Neural progenitor cell (in vitro differentiated cells): ENCODE results near the gene HOXC12. TPM values are rescaled to one million over a fixed set of nuclear protein-coding genes. Genes with fewer than 3 reads are reported as not detected.

Experiments used
- DNase-seq: peaks from one replicate; pipeline ENCODE4 v3.0.0-alpha.2; 2016; ENCODE audit warnings: low spot score
- H2AFZ ChIP-seq: fragments of 200-600 bp; sonication (generic); replicated peaks from 2 replicates; pipeline ENCODE4 v1.6.1; 2016; ENCODE audit warnings: antibody characterized with exemption
- H3F3A ChIP-seq: fragments of 200-600 bp; sonication (generic); 2 replicates; pipeline ENCODE4 v1.6.1; 2016; ENCODE audit warnings: antibody characterized with exemption, low read depth
- H3K27ac ChIP-seq: fragments of 200-600 bp; sonication (generic); 2 replicates; pipeline ENCODE4 v1.5.1; 2016; ENCODE audit warnings: mild to moderate bottlenecking
- H3K27me3 ChIP-seq: fragments of 200-600 bp; sonication (generic); 2 replicates; pipeline ENCODE4 v1.6.1; 2016; ENCODE audit warnings: mild to moderate bottlenecking, moderate library complexity
- H3K36me3 ChIP-seq: fragments of 200-600 bp; sonication (generic); 2 replicates; pipeline ENCODE4 v1.5.1; 2016
- H3K4me1 ChIP-seq: fragments of 200-600 bp; sonication (generic); 2 replicates; pipeline ENCODE4 v1.6.1; 2016; ENCODE audit warnings: mixed run types
- H3K4me2 ChIP-seq: fragments of 200-600 bp; sonication (generic); 2 replicates; pipeline ENCODE4 v1.6.1; 2016
- H3K4me3 ChIP-seq: fragments of 200-600 bp; sonication (generic); 2 replicates; pipeline ENCODE4 v1.5.1; 2016
- H3K79me2 ChIP-seq: fragments of 200-600 bp; sonication (generic); 2 replicates; pipeline ENCODE4 v1.6.1; 2016; ENCODE audit warnings: low read depth
- H3K9ac ChIP-seq: fragments of 200-600 bp; sonication (generic); 2 replicates; pipeline ENCODE4 v1.6.1; 2016
- H3K9me3 ChIP-seq: fragments of 200-600 bp; sonication (generic); 2 replicates; pipeline ENCODE4 v1.5.1; 2016; ENCODE audit warnings: low read depth
- H4K20me1 ChIP-seq: fragments of 200-600 bp; sonication (generic); 2 replicates; pipeline ENCODE4 v1.6.1; 2016; ENCODE audit warnings: low read depth
- H3K27ac Mint-ChIP-seq: 3 replicates; pipeline ENCODE4 v1.8.0; 2021; ENCODE audit warnings: mixed read lengths
- H3K27me3 Mint-ChIP-seq: 2 replicates; pipeline ENCODE4 v1.8.0; 2022; ENCODE audit warnings: low read depth, mild to moderate bottlenecking, inconsistent platforms, moderate library complexity, mixed read lengths; ENCODE audit not compliant: insufficient read depth
- H3K36me3 Mint-ChIP-seq: 3 replicates; pipeline ENCODE4 v1.8.0; 2021; ENCODE audit warnings: mixed read lengths
- H3K4me1 Mint-ChIP-seq: 3 replicates; pipeline ENCODE4 v1.8.0; 2021; ENCODE audit warnings: mixed read lengths
- H3K4me3 Mint-ChIP-seq: 3 replicates; pipeline ENCODE4 v1.8.0; 2021; ENCODE audit warnings: mild to moderate bottlenecking, moderate library complexity, mixed read lengths
- H3K9me3 Mint-ChIP-seq: 3 replicates; pipeline ENCODE4 v1.8.0; 2020; ENCODE audit warnings: mixed read lengths
- EZH2 ChIP-seq: fragments of 200-600 bp; sonication (generic); IDR thresholded peaks from 2 replicates; pipeline ENCODE4 v1.6.1; 2017; ENCODE audit warnings: antibody characterized with exemption, mild to moderate bottlenecking, moderate library complexity
- EZH2phosphoT487 ChIP-seq: fragments of 200-600 bp; sonication (generic); IDR thresholded peaks from 2 replicates; pipeline ENCODE4 v1.6.1; 2017; ENCODE audit warnings: antibody characterized with exemption
- total RNA-seq: library from RNA; depleted of rRNA; stranded (reverse); fragments of >200 nt; gene quantifications from 2 replicates; pipeline ENCODE4 v1.2.3, GENCODE V29; 2015; ENCODE audit warnings: low replicate concordance
- TF ChIP-seq, protein P1 (sequence below): fragments of 200-600 bp; sonication (generic); IDR thresholded peaks from 2 replicates; pipeline ENCODE4 v1.5.1; 2017; ENCODE audit warnings: antibody characterized with exemption, mild to moderate bottlenecking

Gene HOXC12
- total RNA-seq, 1 donor from 2014 or later, result not detected

- H4K20me1 ChIP-seq, result peaks cover 93% of the 10 kb centered on the region
- H3K27me3 Mint-ChIP-seq, result peaks cover 98% of the 10 kb centered on the region
- TF ChIP-seq EZH2phosphoT487 (peak; percentile 90), EZH2 (peak; percentile 89)
- TF ChIP-seq, protein P1, sequence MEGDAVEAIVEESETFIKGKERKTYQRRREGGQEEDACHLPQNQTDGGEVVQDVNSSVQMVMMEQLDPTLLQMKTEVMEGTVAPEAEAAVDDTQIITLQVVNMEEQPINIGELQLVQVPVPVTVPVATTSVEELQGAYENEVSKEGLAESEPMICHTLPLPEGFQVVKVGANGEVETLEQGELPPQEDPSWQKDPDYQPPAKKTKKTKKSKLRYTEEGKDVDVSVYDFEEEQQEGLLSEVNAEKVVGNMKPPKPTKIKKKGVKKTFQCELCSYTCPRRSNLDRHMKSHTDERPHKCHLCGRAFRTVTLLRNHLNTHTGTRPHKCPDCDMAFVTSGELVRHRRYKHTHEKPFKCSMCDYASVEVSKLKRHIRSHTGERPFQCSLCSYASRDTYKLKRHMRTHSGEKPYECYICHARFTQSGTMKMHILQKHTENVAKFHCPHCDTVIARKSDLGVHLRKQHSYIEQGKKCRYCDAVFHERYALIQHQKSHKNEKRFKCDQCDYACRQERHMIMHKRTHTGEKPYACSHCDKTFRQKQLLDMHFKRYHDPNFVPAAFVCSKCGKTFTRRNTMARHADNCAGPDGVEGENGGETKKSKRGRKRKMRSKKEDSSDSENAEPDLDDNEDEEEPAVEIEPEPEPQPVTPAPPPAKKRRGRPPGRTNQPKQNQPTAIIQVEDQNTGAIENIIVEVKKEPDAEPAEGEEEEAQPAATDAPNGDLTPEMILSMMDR, result no peak
- H3K4me3 Mint-ChIP-seq, result no peak overlapping the region
- H3K4me3 ChIP-seq, result no peak overlapping the region
- H3K4me1 ChIP-seq, result no peaks in the 10 kb centered on the region
- no peaks in the 10 kb centered on the region for H3F3A ChIP-seq
- no peak overlapping the region for H3K27ac ChIP-seq
- H3K9me3 ChIP-seq, result no peaks in the 10 kb centered on the region
- no peaks in the 10 kb centered on the region for H3K36me3 ChIP-seq
- H3K79me2 ChIP-seq, result no peaks in the 10 kb centered on the region
- no peak overlapping the region for H3K27ac Mint-ChIP-seq
- H2AFZ ChIP-seq, result no peak overlapping the region
- H3K36me3 Mint-ChIP-seq, result no peaks in the 10 kb centered on the region
- no peak for DNase-seq
- peaks cover 2% of the 10 kb centered on the region for H3K4me1 Mint-ChIP-seq
- H3K9ac ChIP-seq, result no peak overlapping the region
- no peak overlapping the region for H3K4me2 ChIP-seq
- H3K27me3 ChIP-seq, result peaks cover 100% of the 10 kb centered on the region
- peaks cover 8% of the 10 kb centered on the region for H3K9me3 Mint-ChIP-seq
Measured at GRCh38 chr12:53994264-53995001, 39.7 kb downstream of the HOXC12 start.

GRCh38 chr12:53995002-53995377 is 40.3 kb downstream of the HOXC12 start:
- no peak overlapping the region for H3K4me3 ChIP-seq
- no peaks in the 10 kb centered on the region for H3K36me3 Mint-ChIP-seq
- no peak for DNase-seq

GRCh38 chr12:53995378-53996239 is 40.9 kb downstream of the HOXC12 start:
- H3K79me2 ChIP-seq, result no peaks in the 10 kb centered on the region
- Mint-ChIP-seq H3K27me3 (peaks cover 98% of the 10 kb centered on the region), H3K4me3 (peak overlapping the region; percentile 27), H3K36me3 (no peaks in the 10 kb centered on the region), H3K9me3 (peaks cover 5% of the 10 kb centered on the region), H3K4me1 (peaks cover 2% of the 10 kb centered on the region), H3K27ac (no peak overlapping the region)
- no peak overlapping the region for H3K9ac ChIP-seq
- H3K9me3 ChIP-seq, result no peaks in the 10 kb centered on the region
- H3K27ac ChIP-seq, result no peak overlapping the region
- peaks cover 100% of the 10 kb centered on the region for H3K27me3 ChIP-seq
- H3K4me2 ChIP-seq, result no peak overlapping the region
- no peak overlapping the region for H3K4me3 ChIP-seq
- H3K36me3 ChIP-seq, result no peaks in the 10 kb centered on the region
- no peaks in the 10 kb centered on the region for H3K4me1 ChIP-seq
- TF ChIP-seq EZH2, result peak; percentile 95
- TF ChIP-seq, protein P1, result no peak
- TF ChIP-seq EZH2phosphoT487, result peak; percentile 95
- H4K20me1 ChIP-seq, result peaks cover 92% of the 10 kb centered on the region
- H2AFZ ChIP-seq, result no peak overlapping the region
- no peak for DNase-seq
- no peaks in the 10 kb centered on the region for H3F3A ChIP-seq

More at GRCh38 chr12:53995002-53995377, 40.3 kb downstream of the HOXC12 start:
- Histone ChIP-seq H4K20me1 (peaks cover 93% of the 10 kb centered on the region), H3K36me3 (no peaks in the 10 kb centered on the region), H2AFZ (no peak overlapping the region), H3K9ac (no peak overlapping the region), H3K4me2 (no peak overlapping the region), H3K27ac (no peak overlapping the region), H3K4me1 (no peaks in the 10 kb centered on the region), H3K27me3 (peaks cover 100% of the 10 kb centered on the region), H3K79me2 (no peaks in the 10 kb centered on the region), H3F3A (no peaks in the 10 kb centered on the region), H3K9me3 (no peaks in the 10 kb centered on the region)
- TF ChIP-seq EZH2phosphoT487 (peak; percentile 65), EZH2 (no peak)
- H3K9me3 Mint-ChIP-seq, result peaks cover 5% of the 10 kb centered on the region
- peaks cover 98% of the 10 kb centered on the region for H3K27me3 Mint-ChIP-seq
- H3K4me1 Mint-ChIP-seq, result peaks cover 2% of the 10 kb centered on the region
- no peak overlapping the region for H3K4me3 Mint-ChIP-seq
- no peak overlapping the region for H3K27ac Mint-ChIP-seq
